AG10803 (cell line): ENCODE data around the gene CDC34.

Source experiments
- DNase-seq: peaks from one replicate; pipeline ENCODE4 v3.0.0; 2010; ENCODE audit warnings: low read depth
- H3K4me3 ChIP-seq: 2 replicates; pipeline ENCODE4 v1.5.1; 2011; ENCODE audit warnings: mild to moderate bottlenecking, low read length, control low read depth
- TF ChIP-seq, protein P1 (sequence below): conservative IDR thresholded peaks from 2 replicates; pipeline ENCODE4 v1.5.1; 2011; ENCODE audit warnings: mild to moderate bottlenecking, low read length, control low read depth, inconsistent platforms

The CDC34 gene

DNA sequence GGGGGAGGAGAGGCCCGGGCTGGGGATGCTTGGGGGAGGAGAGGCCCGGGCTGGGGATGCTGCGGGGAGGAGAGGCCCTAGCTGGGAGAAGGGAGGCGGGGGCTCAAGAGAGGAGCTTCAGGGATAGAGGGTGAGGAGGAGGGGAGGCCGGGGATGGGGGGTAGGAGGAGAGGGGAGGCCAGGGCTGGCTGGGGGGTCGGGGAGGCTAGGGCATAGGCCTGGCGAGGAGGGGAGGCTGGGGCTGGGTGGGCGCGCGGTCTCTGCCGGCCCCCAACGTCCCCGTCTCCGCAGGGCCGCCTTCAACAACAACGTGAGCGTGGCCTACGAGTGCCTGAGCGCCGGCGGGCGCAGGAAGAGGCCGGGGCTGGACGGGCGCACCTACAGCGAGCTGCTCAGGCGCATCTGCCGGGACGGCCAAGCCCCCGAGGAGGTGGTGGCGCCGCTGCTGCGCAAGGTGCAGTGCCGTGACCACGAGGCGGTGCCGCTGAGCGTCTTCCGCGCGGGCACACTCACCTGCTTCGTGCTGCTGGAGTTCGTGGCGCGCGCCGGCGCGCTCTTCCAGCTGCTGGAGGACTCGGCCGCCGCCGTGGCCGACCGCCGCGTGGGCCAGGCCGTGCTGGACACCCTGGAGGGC is 12.8 kb upstream of the CDC34 start:
- H3K4me3 ChIP-seq, result no peak overlapping the region
- DNase-seq, result no peak

DNA sequence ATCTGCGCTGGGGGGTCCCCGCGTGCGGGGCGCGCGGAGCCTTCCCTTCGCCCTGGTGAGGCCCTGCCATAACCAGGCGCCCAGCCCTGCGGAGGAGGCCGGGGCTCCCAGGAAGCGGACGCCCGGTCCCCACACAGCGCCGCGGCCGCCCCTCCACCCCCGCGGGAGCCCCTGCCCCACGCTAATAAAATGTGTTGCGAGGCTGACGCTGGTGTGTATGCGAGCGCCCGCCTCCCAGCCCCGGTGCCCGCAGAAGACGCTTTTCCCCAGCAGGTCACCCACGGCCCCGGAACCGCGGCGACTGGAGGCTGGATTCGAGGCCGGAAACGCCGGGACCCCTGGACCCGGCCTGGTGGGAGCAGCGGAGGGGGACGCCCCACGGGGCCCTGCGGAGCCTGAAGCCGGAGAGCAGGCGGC is 12.1 kb upstream of the CDC34 start:
- TF ChIP-seq, protein P1, sequence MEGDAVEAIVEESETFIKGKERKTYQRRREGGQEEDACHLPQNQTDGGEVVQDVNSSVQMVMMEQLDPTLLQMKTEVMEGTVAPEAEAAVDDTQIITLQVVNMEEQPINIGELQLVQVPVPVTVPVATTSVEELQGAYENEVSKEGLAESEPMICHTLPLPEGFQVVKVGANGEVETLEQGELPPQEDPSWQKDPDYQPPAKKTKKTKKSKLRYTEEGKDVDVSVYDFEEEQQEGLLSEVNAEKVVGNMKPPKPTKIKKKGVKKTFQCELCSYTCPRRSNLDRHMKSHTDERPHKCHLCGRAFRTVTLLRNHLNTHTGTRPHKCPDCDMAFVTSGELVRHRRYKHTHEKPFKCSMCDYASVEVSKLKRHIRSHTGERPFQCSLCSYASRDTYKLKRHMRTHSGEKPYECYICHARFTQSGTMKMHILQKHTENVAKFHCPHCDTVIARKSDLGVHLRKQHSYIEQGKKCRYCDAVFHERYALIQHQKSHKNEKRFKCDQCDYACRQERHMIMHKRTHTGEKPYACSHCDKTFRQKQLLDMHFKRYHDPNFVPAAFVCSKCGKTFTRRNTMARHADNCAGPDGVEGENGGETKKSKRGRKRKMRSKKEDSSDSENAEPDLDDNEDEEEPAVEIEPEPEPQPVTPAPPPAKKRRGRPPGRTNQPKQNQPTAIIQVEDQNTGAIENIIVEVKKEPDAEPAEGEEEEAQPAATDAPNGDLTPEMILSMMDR, result no peak
- no peak overlapping the region for H3K4me3 ChIP-seq
- DNase-seq, result no peak

More for the DNA sequence above, 12.8 kb upstream of the CDC34 start:
- TF ChIP-seq, protein P1, result no peak

DNA sequence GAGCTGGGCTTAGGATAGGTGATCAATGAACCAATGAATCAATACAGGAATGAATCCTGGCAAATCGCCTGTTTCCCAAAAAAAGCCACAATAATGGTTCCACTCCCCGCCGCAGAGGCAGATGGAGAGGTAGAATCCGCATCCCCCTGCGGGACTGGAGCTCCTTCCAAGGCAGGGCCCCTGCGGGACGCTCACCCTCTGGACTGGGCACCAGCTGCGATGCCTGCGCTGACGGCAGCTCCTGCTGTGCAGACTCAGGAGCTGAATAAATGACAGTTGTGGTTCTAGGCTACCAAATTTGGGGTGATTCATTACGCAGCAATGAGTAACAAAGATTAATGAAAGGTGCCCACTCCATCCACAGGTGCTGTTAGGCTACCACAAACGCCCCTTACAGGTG is 8.8 kb upstream of the CDC34 start:
- TF ChIP-seq, protein P1, result no peak
- DNase-seq, result no peak
- no peak overlapping the region for H3K4me3 ChIP-seq

DNA sequence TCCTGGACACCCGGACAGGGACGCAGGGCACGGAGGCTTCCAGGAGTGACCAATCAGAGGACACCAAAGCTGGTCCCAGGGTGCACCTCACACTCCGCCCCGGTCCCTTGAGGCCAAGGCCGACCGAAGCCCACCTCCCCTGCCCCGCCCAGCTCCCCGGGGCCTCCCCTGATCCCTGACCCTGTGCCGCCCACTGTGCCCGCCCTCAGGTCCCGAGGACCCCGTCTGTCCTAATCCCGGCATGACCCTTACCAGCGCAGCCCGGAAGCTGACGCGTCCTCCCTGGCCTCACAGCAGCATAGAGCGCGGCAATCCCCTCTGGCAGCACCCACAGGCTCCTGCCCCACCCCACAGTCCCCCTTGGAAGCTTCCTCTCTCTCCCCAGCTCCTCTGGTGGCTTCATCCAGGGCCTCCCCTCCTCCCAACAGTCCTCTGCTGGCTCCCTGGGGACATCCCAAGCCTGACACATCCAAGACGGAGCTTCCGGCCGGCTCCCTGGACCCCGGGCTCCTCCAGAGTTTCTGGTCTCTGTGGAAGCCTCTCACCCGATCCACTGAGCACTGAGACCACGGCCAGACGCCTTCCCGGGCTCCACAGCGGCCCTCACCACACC is 7.4 kb upstream of the CDC34 start:
- peak; percentile 25 for DNase-seq
- no peak overlapping the region for H3K4me3 ChIP-seq
- TF ChIP-seq, protein P1, result no peak

DNA sequence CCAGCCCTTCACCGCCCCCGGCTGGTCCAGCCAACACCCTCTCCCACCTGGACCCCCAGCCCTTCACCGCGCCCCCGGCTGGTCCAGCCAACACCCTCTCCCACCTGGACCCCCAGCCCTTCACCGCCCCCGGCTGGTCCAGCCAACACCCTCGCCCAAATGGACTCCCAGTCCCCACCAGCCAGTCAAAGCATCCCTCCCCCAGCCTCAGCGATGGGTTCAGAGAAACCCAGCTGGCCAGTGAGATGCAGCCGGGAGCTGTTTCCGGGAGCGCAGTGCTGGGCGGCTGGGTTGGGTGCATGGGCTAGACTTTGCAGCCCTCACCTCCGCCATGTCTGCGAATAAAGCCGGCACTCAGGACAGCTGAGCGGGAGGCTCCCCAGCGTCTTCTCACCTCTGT is 6.5 kb upstream of the CDC34 start:
- H3K4me3 ChIP-seq, result no peak overlapping the region
- DNase-seq, result no peak
- TF ChIP-seq, protein P1, result no peak

DNA sequence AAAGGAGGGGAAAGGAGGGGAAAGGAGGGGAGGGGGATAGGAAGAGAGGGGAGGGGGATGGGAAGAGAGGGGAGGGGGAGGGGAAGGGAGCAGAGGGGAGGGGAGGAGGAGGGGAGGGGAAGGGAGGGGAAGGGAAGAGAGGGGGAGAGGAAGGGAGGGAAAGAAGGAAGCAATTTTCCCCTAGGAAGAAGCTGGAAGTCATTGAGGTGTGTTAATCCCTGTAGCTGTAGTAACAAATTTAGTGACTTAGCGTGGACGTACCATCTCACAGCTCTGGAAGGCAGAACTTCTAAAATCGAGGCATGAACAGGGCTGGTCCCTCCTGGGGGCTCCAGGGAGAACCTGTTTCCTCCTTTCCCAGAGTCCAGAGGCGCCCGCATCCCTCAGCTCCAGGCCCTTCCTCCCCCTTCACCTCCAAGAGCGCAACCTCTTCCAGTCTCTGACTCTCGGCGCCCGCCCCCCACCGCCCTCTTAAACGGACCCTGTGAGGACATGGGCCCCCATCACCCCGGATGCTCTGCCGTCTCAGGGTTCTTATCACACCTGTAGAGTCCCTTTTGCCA is 5.6 kb upstream of the CDC34 start:
- DNase-seq, result no peak
- no peak overlapping the region for H3K4me3 ChIP-seq
- TF ChIP-seq, protein P1, result no peak
